HepG2 (cell line): Measurements from ENCODE around the gene ADI1. TPM values are rescaled to one million over a fixed set of nuclear protein-coding genes. Genes with fewer than 3 reads are reported as not detected.

Source experiments
- ATAC-seq: fragments of 200-7000 bp; cut with Tn5 transposase; 3 replicates; pipeline ENCODE4 v1.9.1; 2020; ENCODE audit warnings: mild to moderate bottlenecking, moderate library complexity
- BruUV-seq: library from RNA; stranded (reverse); fragments of 400-500 nt; replicated peaks from 2 replicates; lab custom pipeline; 2021; lab: Mats Ljungman, UMichigan
- CTCF ChIA-PET: fragments of 300-600 bp; formaldehyde crosslinking; extraction: SDS; loops from one replicate; lab custom pipeline; 2021; ENCODE audit warnings: low total read pairs, inconsistent platforms, low intra/inter-chr PET ratio; lab: Yijun Ruan, JAX
- POLR2A ChIA-PET: fragments of 350-600 bp; sonication (Branson Sonifier 250); formaldehyde crosslinking; loops from one replicate; lab custom pipeline; 2020; ENCODE audit warnings: antibody characterized with exemption, inconsistent platforms; lab: Yijun Ruan, JAX
- DNase-seq: peaks from one replicate; pipeline ENCODE4 v3.0.0-alpha.2; 2015; ENCODE audit warnings: low spot score
- FAIRE-seq: peaks from 3 replicates; lab custom pipeline; 2011; peaks lifted over from hg19 to GRCh38; lab: Jason Lieb, UNC
- H2AFZ ChIP-seq: one replicate; pipeline ENCODE4 v1.6.1; 2011; ENCODE audit warnings: low read length, inconsistent platforms
- H3K27ac ChIP-seq: fragments of 300-600 bp; 3 replicates; pipeline ENCODE4 v1.8.0; 2011; ENCODE audit warnings: mixed run types, mild to moderate bottlenecking, mixed read lengths, low read length, inconsistent platforms; ENCODE audit not compliant: insufficient read depth; ENCODE audit errors: extremely low read length
- H3K27me3 ChIP-seq, 2 experiments: fragments of 200-600 bp in 1 of 2; 2 replicates in 1 of 2; 3 replicates in 1 of 2; pipeline versions ENCODE4 v1.6.0 to v1.8.0; 2011; ENCODE audit warnings: low read length in 2 of 2, mild to moderate bottlenecking in 2 of 2, moderate library complexity in 2 of 2, inconsistent platforms in 1 of 2; ENCODE audit not compliant: insufficient read depth in 2 of 2, control insufficient read depth in 1 of 2
- H3K36me3 ChIP-seq, 2 experiments: fragments of 200-600 bp in 1 of 2; replicated peaks in 1 of 2; 2 replicates in 1 of 2; 3 replicates in 1 of 2; pipeline versions ENCODE4 v1.5.1 to v1.8.0; 2011; ENCODE audit warnings: low read length in 2 of 2, inconsistent platforms in 1 of 2; ENCODE audit not compliant: insufficient read depth in 2 of 2, control insufficient read depth in 1 of 2
- H3K4me1 ChIP-seq: 2 replicates; pipeline ENCODE4 v1.5.1; 2012; ENCODE audit warnings: low read length, inconsistent platforms; ENCODE audit not compliant: insufficient read depth
- H3K4me2 ChIP-seq: 2 replicates; pipeline ENCODE4 v1.6.0; 2011; ENCODE audit warnings: low read depth, low read length, inconsistent platforms
- H3K4me3 ChIP-seq, 3 experiments: fragments of 200-600 bp in 1 of 3; sonication (generic), shearing (Covaris generic) in 1 of 3; replicated peaks in 1 of 3; 2 replicates each; pipeline ENCODE4 v1.5.1; 2011 to 2016; ENCODE audit warnings: low read length in 3 of 3, inconsistent platforms in 2 of 3, low read depth in 2 of 3, mild to moderate bottlenecking in 2 of 3, control low read depth in 1 of 3, mixed read lengths in 1 of 3; ENCODE audit not compliant: insufficient read depth in 1 of 3
- H3K79me2 ChIP-seq: one replicate; pipeline ENCODE4 v1.6.1; 2011; ENCODE audit warnings: low read length, inconsistent platforms; ENCODE audit not compliant: insufficient read depth
- H3K9ac ChIP-seq: 2 replicates; pipeline ENCODE4 v1.6.0; 2011; ENCODE audit warnings: mild to moderate bottlenecking, low read depth, low read length, inconsistent platforms; ENCODE audit not compliant: insufficient read depth
- H3K9me3 ChIP-seq: 2 replicates; pipeline ENCODE4 v1.5.1; 2012; ENCODE audit warnings: mild to moderate bottlenecking, low read length
- H4K20me1 ChIP-seq: 2 replicates; pipeline ENCODE4 v1.6.0; 2011; ENCODE audit warnings: inconsistent platforms, mild to moderate bottlenecking, low read length, moderate library complexity; ENCODE audit not compliant: insufficient read depth
- FOSL2 ChIP-seq: sonication (generic); formaldehyde crosslinking; IDR thresholded peaks from 2 replicates; pipeline ENCODE4 v1.4.0; 2020; ENCODE audit warnings: missing genetic modification reagents
- HES4 ChIP-seq: sonication (generic); formaldehyde crosslinking; IDR thresholded peaks from 2 replicates; pipeline ENCODE4 v1.9.0; 2021; ENCODE audit warnings: mild to moderate bottlenecking, missing genetic modification reagents, borderline replicate concordance
- KLF16 ChIP-seq, 2 experiments: sonication (generic) in 1 of 2; formaldehyde crosslinking in 1 of 2; IDR thresholded peaks; 2 replicates each; pipeline versions ENCODE4 v1.6.1 to v1.8.0; 2016 to 2023; ENCODE audit warnings: missing genetic modification reagents in 2 of 2, missing compliant biosample characterization in 1 of 2
- LRRFIP1 ChIP-seq: sonication (generic); formaldehyde crosslinking; conservative IDR thresholded peaks from 2 replicates; pipeline ENCODE4 v1.4.0; 2020; ENCODE audit warnings: missing genetic modification reagents
- SMYD3 ChIP-seq: sonication (generic); formaldehyde crosslinking; IDR thresholded peaks from 2 replicates; pipeline ENCODE4 v1.8.1; 2023; ENCODE audit warnings: mild to moderate bottlenecking, missing genetic modification reagents
- SRSF4 ChIP-seq: fragments of 200-400 bp; formaldehyde crosslinking; IDR thresholded peaks from one replicate; pipeline ENCODE4 v1.6.1; 2018; ENCODE audit warnings: mild to moderate bottlenecking, low read depth, low read length, moderate library complexity; ENCODE audit not compliant: poor library complexity, severe bottlenecking
- WGBS: methylation state at CpG from one replicate; pipeline ENCODE4 v1.1.6; 2017; ENCODE audit warnings: low lambda C conversion rate; 5-methylcytosine and 5-hydroxymethylcytosine counted together
- in situ Hi-C: cut with HindIII; loops from 2 replicates; pipeline ENCODE4 v1.10.0; 2017; ENCODE audit warnings: low pct_unique_long_range_greater_than_20kb; ENCODE audit not compliant: extremely low pct_ligation_motif_present
- intact Hi-C: fragments of 100-400 bp; cut with micrococcal nuclease; formaldehyde crosslinking; loops from one replicate; pipeline ENCODE4 v1.10.0; 2022; ENCODE audit not compliant: unreplicated experiment
- polyA plus RNA-seq, 8 experiments: library from polyadenylated mRNA; depleted of rRNA in 3 of 8; stranded (reverse) in 7 of 8; unstranded in 1 of 8; fragments of >200 nt; fragmentation: Illumina TruSeq in 4 of 8; extraction: Trizol in 4 of 8; gene quantifications; 2 replicates each; pipeline versions ENCODE4 v1.2.1 to v1.2.3, GENCODE V29; 2011 to 2016; ENCODE audit warnings: low read depth in 4 of 8, missing spikeins in 1 of 8, mixed read lengths in 1 of 8; ENCODE audit not compliant: insufficient read depth in 1 of 8
- total RNA-seq, 5 experiments: library from RNA; depleted of rRNA; stranded (reverse); fragments of >200 nt; fragmentation: Illumina TruSeq; extraction: Trizol; gene quantifications; 2 replicates each; pipeline ENCODE4 v1.2.3, GENCODE V29; 2016; ENCODE audit warnings: low read depth in 1 of 5

The ADI1 gene
- total and polyA plus RNA-seq, 2 of the 13 experiments (the other 11 are each of a cell fraction or from before 2014, with no cell fraction given), result 28.7 to 123 TPM

GRCh38 chr2:3482363-3482821 lies 36.9 kb downstream of the ADI1 start:
- Histone ChIP-seq H4K20me1 (no peaks in the 10 kb centered on the region), H2AFZ (no peak overlapping the region), H3K27me3 (no peaks in the 10 kb centered on the region), H3K4me2 (no peak overlapping the region), H3K36me3 (peaks cover 12 to 21% of the 10 kb centered on the region in 2 experiments; a peak in 4 of 5 replicates), H3K27ac (no peak overlapping the region), H3K4me1 (peaks cover 17% of the 10 kb centered on the region), H3K4me3 (no peak overlapping the region), H3K79me2 (no peaks in the 10 kb centered on the region), H3K9ac (no peak overlapping the region), H3K9me3 (no peaks in the 10 kb centered on the region)
- POLR2A ChIA-PET, result no interaction called here
- in situ Hi-C loops, result no loop called here
- TF ChIP-seq SRSF4, result no peak
- no peak for TF ChIP-seq LRRFIP1 (CRISPR knock-in tag)
- no peak for TF ChIP-seq SMYD3
- no peak for TF ChIP-seq FOSL2
- DNase-seq (no peak), ATAC-seq (no peak), FAIRE-seq (no peak)
- 87% methylated on average over 17 of the region's 20 CpGs for WGBS
- BruUV-seq, result no TSS peak
- CTCF ChIA-PET, result no interaction called here
- intact Hi-C loops, result no loop called here

GRCh38 chr2:3481736-3482362 lies 37.5 kb downstream of the ADI1 start:
- no peaks in the 10 kb centered on the region for H3K79me2 ChIP-seq
- ChIA-PET CTCF (no interaction called here), POLR2A (interaction anchor here (3.5 to 4.5 kb wide), 2 partner anchors 11 to 14 kb away, joined by 21 to 35 read pairs; no protein-coding TSS in a partner anchor)
- H3K36me3 ChIP-seq, result peaks cover 12 to 21% of the 10 kb centered on the region in 2 experiments; a peak in 4 of 5 replicates
- no peaks in the 10 kb centered on the region for H4K20me1 ChIP-seq
- no peak overlapping the region for H3K4me2 ChIP-seq
- in situ Hi-C loops (no loop called here), intact Hi-C loops (no loop called here)
- H3K9me3 ChIP-seq, result no peaks in the 10 kb centered on the region
- WGBS, result 94% methylated on average over 20 of the region's 20 CpGs
- no peak overlapping the region for H3K27ac ChIP-seq
- H3K4me1 ChIP-seq, result peaks cover 18% of the 10 kb centered on the region
- no peak overlapping the region for H3K9ac ChIP-seq
- no peak for DNase-seq
- no peaks in the 10 kb centered on the region for H3K27me3 ChIP-seq
- no peak overlapping the region for H2AFZ ChIP-seq
- no peak for ATAC-seq
- BruUV-seq, result no TSS peak
- no peak overlapping the region for H3K4me3 ChIP-seq
- no peak for TF ChIP-seq KLF16 (CRISPR knock-in tag; IDR thresholded peaks at IDR 0.05)
- 0 out of 2 replicates have a peak, but pooled peaks have one; percentile 36 for TF ChIP-seq HES4
- TF ChIP-seq, all 625 proteins: peak for 1
- no peak for FAIRE-seq
